H9 (cell line): ENCODE results near the gene UNK. TPM values are rescaled to one million over a fixed set of nuclear protein-coding genes. Genes with fewer than 3 reads are reported as not detected.

ENCODE experiments used
- DNase-seq: peaks from one replicate; pipeline ENCODE4 v3.0.0-alpha.2; 2017
- H2AFZ ChIP-seq: one replicate; pipeline ENCODE4 v1.6.1; 2013; ENCODE audit warnings: mild to moderate bottlenecking, low read length, control low read depth, moderate library complexity
- H2AK5ac ChIP-seq: 2 replicates; pipeline ENCODE4 v1.6.1; 2013; ENCODE audit warnings: low read length, control low read depth, mixed read lengths; ENCODE audit not compliant: insufficient read length
- H2BK120ac ChIP-seq: one replicate; pipeline ENCODE4 v1.6.1; 2013; ENCODE audit warnings: low read depth, mild to moderate bottlenecking, low read length, control low read depth, inconsistent platforms; ENCODE audit not compliant: poor library complexity, severe bottlenecking
- H2BK12ac ChIP-seq: 2 replicates; pipeline ENCODE4 v1.6.1; 2013; ENCODE audit warnings: low read length, control low read depth, mixed read lengths, low read depth; ENCODE audit not compliant: insufficient read length
- H2BK15ac ChIP-seq: 2 replicates; pipeline ENCODE4 v1.6.1; 2013; ENCODE audit warnings: low read depth, low read length, control low read depth
- H2BK20ac ChIP-seq: one replicate; pipeline ENCODE4 v1.6.1; 2013; ENCODE audit warnings: low read depth, mild to moderate bottlenecking, low read length, control low read depth, inconsistent platforms; ENCODE audit not compliant: poor library complexity, severe bottlenecking
- H2BK5ac ChIP-seq: 2 replicates; pipeline ENCODE4 v1.6.1; 2013; ENCODE audit warnings: low read length, control low read depth, mixed read lengths; ENCODE audit not compliant: insufficient read length
- H3K14ac ChIP-seq: 2 replicates; pipeline ENCODE4 v1.6.1; 2013; ENCODE audit warnings: low read length, control low read depth; ENCODE audit not compliant: insufficient read depth
- H3K18ac ChIP-seq: 2 replicates; pipeline ENCODE4 v1.6.1; 2013; ENCODE audit warnings: low read depth, mild to moderate bottlenecking, mixed read lengths, low read length, control low read depth; ENCODE audit not compliant: insufficient read length
- H3K23ac ChIP-seq: 2 replicates; pipeline ENCODE4 v1.6.1; 2013; ENCODE audit warnings: low read length, control low read depth, mixed read lengths, low read depth; ENCODE audit not compliant: insufficient read length
- H3K23me2 ChIP-seq: 2 replicates; pipeline ENCODE4 v1.6.1; 2013; ENCODE audit warnings: low read depth, mild to moderate bottlenecking, mixed read lengths, low read length, control low read depth; ENCODE audit not compliant: insufficient read length, poor library complexity, severe bottlenecking
- H3K27ac ChIP-seq: 2 replicates; pipeline ENCODE4 v1.5.1; 2013; ENCODE audit warnings: low read length, control low read depth, mixed read lengths, low read depth; ENCODE audit not compliant: insufficient read length
- H3K27me3 ChIP-seq: 2 replicates; pipeline ENCODE4 v1.6.1; 2013; ENCODE audit warnings: low read length, control low read depth, inconsistent platforms; ENCODE audit not compliant: insufficient read depth
- H3K4ac ChIP-seq: 2 replicates; pipeline ENCODE4 v1.6.1; 2013; ENCODE audit warnings: low read depth, mild to moderate bottlenecking, control low read depth, inconsistent platforms, low read length, moderate library complexity
- H3K4me1 ChIP-seq: 2 replicates; pipeline ENCODE4 v1.6.1; 2013; ENCODE audit warnings: low read length, control low read depth, inconsistent platforms; ENCODE audit not compliant: insufficient read depth
- H3K4me2 ChIP-seq: 2 replicates; pipeline ENCODE4 v1.6.1; 2013; ENCODE audit warnings: low read length, control low read depth, mixed read lengths; ENCODE audit not compliant: insufficient read length, insufficient read depth
- H3K56ac ChIP-seq: 2 replicates; pipeline ENCODE4 v1.6.1; 2013; ENCODE audit warnings: low read depth, mild to moderate bottlenecking, mixed read lengths, low read length, control low read depth; ENCODE audit not compliant: insufficient read length
- H3K79me1 ChIP-seq: 2 replicates; pipeline ENCODE4 v1.6.1; 2013; ENCODE audit warnings: low read depth, mild to moderate bottlenecking, moderate library complexity, low read length, control low read depth, inconsistent platforms; ENCODE audit not compliant: insufficient read depth, poor library complexity, severe bottlenecking
- H3K79me2 ChIP-seq: 2 replicates; pipeline ENCODE4 v1.6.1; 2013; ENCODE audit warnings: low read length, control low read depth, inconsistent platforms; ENCODE audit not compliant: insufficient read depth
- H3K9ac ChIP-seq: 2 replicates; pipeline ENCODE4 v1.6.1; 2013; ENCODE audit warnings: low read length, control low read depth, mixed read lengths; ENCODE audit not compliant: insufficient read length; ENCODE audit errors: extremely low read depth
- H3K9me3 ChIP-seq: one replicate; pipeline ENCODE4 v1.6.1; 2013; ENCODE audit warnings: low read depth, low read length, inconsistent platforms; ENCODE audit not compliant: control insufficient read depth
- H3T11ph ChIP-seq: one replicate; pipeline ENCODE4 v1.6.1; 2013; ENCODE audit warnings: mild to moderate bottlenecking, low read length, control low read depth, inconsistent platforms
- H4K20me1 ChIP-seq: one replicate; pipeline ENCODE4 v1.6.1; 2013; ENCODE audit not compliant: control insufficient read depth, insufficient read length, insufficient read depth
- H4K5ac ChIP-seq: 2 replicates; pipeline ENCODE4 v1.6.1; 2013; ENCODE audit warnings: low read depth, mild to moderate bottlenecking, mixed read lengths, low read length, control low read depth; ENCODE audit not compliant: insufficient read length
- H4K8ac ChIP-seq: replicated peaks from 2 replicates; pipeline ENCODE4 v1.6.1; 2013; ENCODE audit warnings: low read length, control low read depth, mixed read lengths, low read depth; ENCODE audit not compliant: insufficient read length
- H4K91ac ChIP-seq: 2 replicates; pipeline ENCODE4 v1.6.1; 2013; ENCODE audit warnings: low read depth, mild to moderate bottlenecking, moderate library complexity, mixed read lengths, low read length, control low read depth; ENCODE audit not compliant: insufficient read length
- H3K27ac Mint-ChIP-seq, 3 experiments: 2 replicates in 2 of 3; 3 replicates in 1 of 3; pipeline ENCODE4 v1.8.0; 2020 to 2021; ENCODE audit warnings: mixed read lengths in 3 of 3, mild to moderate bottlenecking in 1 of 3, moderate library complexity in 1 of 3
- H3K27me3 Mint-ChIP-seq: 2 replicates; pipeline ENCODE4 v1.8.0; 2021; ENCODE audit warnings: low read depth, mild to moderate bottlenecking, moderate library complexity, mixed read lengths
- H3K36me3 Mint-ChIP-seq, 3 experiments: 2 replicates in 2 of 3; 3 replicates in 1 of 3; pipeline ENCODE4 v1.8.0; 2020 to 2021; ENCODE audit warnings: low read depth in 3 of 3, mixed read lengths in 3 of 3; ENCODE audit not compliant: insufficient read depth in 1 of 3
- H3K4me1 Mint-ChIP-seq, 2 experiments: 2 replicates each; pipeline ENCODE4 v1.8.0; 2020; ENCODE audit warnings: mixed read lengths in 2 of 2
- H3K4me3 Mint-ChIP-seq, 2 experiments: 2 replicates in 1 of 2; 3 replicates in 1 of 2; pipeline ENCODE4 v1.8.0; 2020 to 2021; ENCODE audit warnings: mild to moderate bottlenecking in 2 of 2, mixed read lengths in 2 of 2, moderate library complexity in 1 of 2
- H3K9me3 Mint-ChIP-seq, 2 experiments: 2 replicates in 1 of 2; 3 replicates in 1 of 2; pipeline ENCODE4 v1.8.0; 2020; ENCODE audit warnings: mild to moderate bottlenecking in 2 of 2, mixed read lengths in 2 of 2, moderate library complexity in 1 of 2
- CTCF ChIP-seq: fragments of 200-600 bp; sonication (generic); conservative IDR thresholded peaks from 3 replicates; pipeline ENCODE4 v1.8.0; 2021; ENCODE audit warnings: antibody characterized with exemption, mild to moderate bottlenecking
- WGBS: extraction: QIAGEN DNeasy Blood & Tissue Kit; methylation state at CpG from one replicate; pipeline ENCODE4 v1.1.7; 2013; ENCODE audit warnings: missing lambda C conversion rate, low lambda C conversion rate, mixed read lengths; ENCODE audit not compliant: insufficient read length; ENCODE audit errors: extremely low coverage; 5-methylcytosine and 5-hydroxymethylcytosine counted together
- total RNA-seq: library from RNA; stranded (reverse); gene quantifications from 2 replicates; pipeline ENCODE4 v1.2.1, GENCODE V29; 2021

The UNK gene
- total RNA-seq, 1 experiment from 2014 or later = 36.4 TPM

- no peak overlapping the region for H4K5ac ChIP-seq
- H3K23ac ChIP-seq = no peak overlapping the region
- H3K9me3 ChIP-seq = no peaks in the 10 kb centered on the region
- no CpG with 5 or more reads among the region's 27 CpGs for WGBS
- no peak overlapping the region for H4K91ac ChIP-seq
- H2BK120ac ChIP-seq = no peak overlapping the region
- no peak overlapping the region for H2BK15ac ChIP-seq
- peak overlapping the region in 1 of 2 experiments; percentile 51; a peak in 2 of 5 replicates for H3K4me3 Mint-ChIP-seq
- no peak overlapping the region for H3K4ac ChIP-seq
- no peaks in the 10 kb centered on the region for H3K79me1 ChIP-seq
- H2AFZ ChIP-seq = no peak overlapping the region
- H3K18ac ChIP-seq = no peak overlapping the region
- H3K36me3 Mint-ChIP-seq = peaks cover 0 to 6% (median 2%) of the 10 kb centered on the region in 3 experiments; a peak in 4 of 7 replicates
- TF ChIP-seq CTCF = no peak
- no peak overlapping the region for H2BK12ac ChIP-seq
- H3K9ac ChIP-seq = no peak overlapping the region
- DNase-seq = no peak
- H3K4me1 Mint-ChIP-seq = peaks cover 11 to 18% of the 10 kb centered on the region in 2 experiments
- no peak overlapping the region for H3K4me2 ChIP-seq
- no peak overlapping the region for H2BK5ac ChIP-seq
- H3K4me1 ChIP-seq = no peaks in the 10 kb centered on the region
- no peaks in the 10 kb centered on the region for H3K27me3 ChIP-seq
- H3K56ac ChIP-seq = no peak overlapping the region
- peaks cover 11% of the 10 kb centered on the region for H3K23me2 ChIP-seq
- no peak overlapping the region for H4K8ac ChIP-seq
- no peak overlapping the region for H3K14ac ChIP-seq
- H2AK5ac ChIP-seq = no peak overlapping the region
- H4K20me1 ChIP-seq = no peaks in the 10 kb centered on the region
- no peak overlapping the region for H3K27ac Mint-ChIP-seq
- no peaks in the 10 kb centered on the region for H3K9me3 Mint-ChIP-seq
- H3K79me2 ChIP-seq = no peaks in the 10 kb centered on the region
- no peak overlapping the region for H3T11ph ChIP-seq
- H2BK20ac ChIP-seq = no peak overlapping the region
- no peak overlapping the region for H3K27ac ChIP-seq
- H3K27me3 Mint-ChIP-seq = no peaks in the 10 kb centered on the region; the same call in 1 of the 2 replicates
Observed at GRCh38 chr17:75762513-75763268, 21.9 kb upstream of the UNK start.
